OCI-LY1 (cell line): ENCODE results near the gene MTIF2.

Source experiments
- CTCF ChIP-seq: fragments of 200-600 bp; sonication (generic), shearing (Covaris generic); IDR thresholded peaks from 2 replicates; pipeline ENCODE4 v1.5.1; 2017; ENCODE audit warnings: mild to moderate bottlenecking, antibody characterized with exemption, low read length, moderate library complexity, mixed read lengths
- EZH2 ChIP-seq: fragments of 200-600 bp; sonication (generic), shearing (Covaris generic); IDR thresholded peaks from 2 replicates; pipeline ENCODE4 v1.8.0; 2017; ENCODE audit warnings: borderline replicate concordance, mixed run types, mild to moderate bottlenecking, antibody characterized with exemption, low read length, moderate library complexity, mixed read lengths

- TF ChIP-seq EZH2 = no peak
- no peak for TF ChIP-seq CTCF
Observed at GRCh38 chr2:55239656-55240222, 29.3 kb downstream of the MTIF2 start.
